NCI-H1417 treated with DMSO at 0.1 percent for 48 hours (cell line): ENCODE results near the gene STYK1.
"Not testable (repeated sequence)": the region's sequence is repeated elsewhere in the genome, so short reads cannot be mapped to it uniquely, and the experiment has no call there.

ENCODE experiments used
- DNase-seq: peaks from one replicate; lab custom pipeline; 2025; lab: John Stamatoyannopoulos, UW

STYK1 gene

DNA sequence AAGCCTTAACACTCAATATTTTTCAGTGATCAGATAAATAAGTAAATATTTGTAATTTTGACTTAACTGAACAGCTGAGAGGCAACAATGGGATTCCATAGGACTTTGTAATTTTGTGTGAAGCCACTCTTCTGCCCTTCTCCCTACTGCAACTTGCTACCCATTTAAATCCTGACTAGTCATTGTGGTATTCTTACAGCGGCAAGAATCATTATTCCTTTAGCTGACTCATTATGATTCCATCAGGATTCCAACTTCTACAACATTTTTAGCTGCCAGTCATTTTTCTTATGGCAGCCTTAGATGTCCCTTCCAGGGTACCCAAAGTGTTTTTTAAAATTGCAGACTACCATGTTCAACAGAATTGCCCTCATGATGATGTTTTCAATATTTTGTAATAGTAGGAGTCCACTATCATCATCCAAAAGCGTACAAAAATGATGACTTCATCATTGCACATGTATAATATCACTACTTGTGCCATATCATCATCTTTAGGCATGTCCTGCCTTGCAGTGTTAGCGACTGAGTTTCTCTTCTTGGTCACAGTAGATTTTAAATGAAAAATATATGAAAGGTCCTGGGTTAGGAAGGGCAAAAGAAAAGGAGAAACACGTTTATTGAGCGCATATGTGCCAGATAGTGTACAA, 55.4 kb downstream of the STYK1 start:
- DNase-seq, result no peak

DNA sequence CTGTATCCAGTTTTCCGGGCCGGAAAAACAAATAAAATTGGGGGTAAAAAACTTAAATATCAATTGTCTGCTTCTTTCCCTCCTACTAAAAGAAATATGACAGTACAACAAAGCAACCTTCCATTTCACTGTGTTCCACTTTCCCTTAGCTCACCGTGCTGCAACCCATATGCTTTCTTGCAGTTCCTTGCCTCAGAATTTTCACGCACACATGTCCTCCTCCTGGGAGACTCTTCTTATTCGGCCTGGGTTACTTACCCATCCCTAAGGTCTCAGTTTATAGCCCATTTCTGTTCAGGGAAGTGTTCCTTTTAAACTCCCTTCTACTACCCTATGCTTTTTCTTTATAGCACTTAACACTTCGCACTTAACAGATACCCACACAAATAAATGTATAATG, 56.0 kb downstream of the STYK1 start:
- DNase-seq, result no peak

DNA sequence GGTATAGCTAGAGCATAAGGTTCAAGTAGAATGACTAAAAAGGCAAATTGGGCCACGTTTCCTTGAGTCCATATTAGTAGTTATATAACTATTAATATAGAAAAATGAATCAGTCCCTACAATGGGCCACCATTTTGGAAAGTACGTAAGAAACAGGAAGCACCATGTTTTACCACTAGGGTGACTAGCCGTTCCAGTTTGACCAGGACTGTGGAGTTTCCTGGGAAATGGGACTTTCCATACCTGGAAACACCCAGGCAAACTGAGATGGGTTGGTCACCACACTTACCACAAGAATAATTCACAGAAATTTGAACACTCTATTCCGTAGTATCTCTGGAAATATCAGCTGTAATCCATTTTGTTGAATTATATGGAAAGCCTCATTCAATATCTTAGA, 58.3 kb downstream of the STYK1 start:
- DNase-seq, result no peak

- DNase-seq, result no peak
Measured at GRCh38 chr12:10614056-10614370, 59.8 kb downstream of the STYK1 start.

GRCh38 chr12:10613349-10614055, 60.4 kb downstream of the STYK1 start, which contains the start of gene MAGOHB:
Gene MAGOHB (minus strand): TSS chr12:10613609. CDS start chr12:10613532, 77 bp downstream.
- DNase-seq, result peak; percentile 69

DNA sequence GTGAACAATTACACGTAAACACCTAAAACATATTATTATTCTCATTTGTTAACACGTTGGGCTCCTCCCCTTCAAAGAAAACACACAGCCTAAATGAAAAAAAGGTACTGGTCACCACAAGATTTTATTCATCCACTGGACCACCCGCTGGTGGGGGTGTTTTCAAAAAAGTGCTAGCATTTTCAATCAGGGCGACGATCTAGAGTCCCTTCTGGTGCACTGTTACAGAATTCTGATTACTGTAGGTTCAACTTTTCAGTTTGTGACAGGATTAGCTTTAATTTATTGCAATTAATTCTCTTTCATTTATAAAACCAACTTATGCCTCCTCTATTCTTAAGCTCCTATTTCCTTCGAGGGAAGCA, 60.9 kb downstream of the STYK1 start:
- DNase-seq, result peak; percentile 46

DNA sequence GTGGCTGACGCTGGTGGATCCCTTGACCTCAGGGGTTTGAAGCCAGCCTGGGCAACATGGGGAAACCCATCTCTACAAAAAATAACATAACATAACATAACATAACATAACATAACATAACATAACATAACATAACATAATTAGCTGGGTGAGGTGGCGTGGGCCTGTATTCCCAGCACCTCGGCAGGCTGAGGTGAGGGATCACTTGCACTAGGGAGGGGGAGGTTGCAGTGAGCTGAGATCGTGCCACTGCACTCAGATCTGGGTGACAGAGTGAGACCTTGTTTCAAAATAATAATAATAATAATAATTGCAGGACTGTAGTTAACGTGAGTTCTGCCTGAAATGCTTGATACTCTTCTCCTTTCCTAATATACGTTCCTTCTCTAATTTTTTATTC, 61.7 kb downstream of the STYK1 start:
- DNase-seq, result no peak

DNA sequence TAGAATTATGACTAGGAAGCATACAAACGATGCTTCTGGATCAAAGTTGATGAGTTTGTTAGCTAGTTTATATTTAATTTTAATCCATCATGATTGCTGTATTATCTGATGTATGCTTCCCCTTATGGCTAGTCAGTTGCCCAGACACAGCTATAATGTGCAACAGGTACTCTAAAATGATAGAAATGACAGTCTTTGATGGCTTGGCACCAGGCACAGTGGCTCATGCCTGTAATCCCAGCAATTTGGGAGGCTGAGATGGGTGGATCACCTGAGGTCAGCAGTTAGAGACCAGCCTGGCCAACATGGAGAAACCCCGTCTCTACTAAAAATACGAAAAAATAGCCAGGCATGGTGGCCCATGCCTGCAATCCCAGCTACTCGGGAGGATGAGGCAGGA, 62.6 kb downstream of the STYK1 start:
- not testable (repeated sequence) for DNase-seq

- no peak for DNase-seq
Measured at GRCh38 chr12:10610188-10610587, 63.7 kb downstream of the STYK1 start.

DNA sequence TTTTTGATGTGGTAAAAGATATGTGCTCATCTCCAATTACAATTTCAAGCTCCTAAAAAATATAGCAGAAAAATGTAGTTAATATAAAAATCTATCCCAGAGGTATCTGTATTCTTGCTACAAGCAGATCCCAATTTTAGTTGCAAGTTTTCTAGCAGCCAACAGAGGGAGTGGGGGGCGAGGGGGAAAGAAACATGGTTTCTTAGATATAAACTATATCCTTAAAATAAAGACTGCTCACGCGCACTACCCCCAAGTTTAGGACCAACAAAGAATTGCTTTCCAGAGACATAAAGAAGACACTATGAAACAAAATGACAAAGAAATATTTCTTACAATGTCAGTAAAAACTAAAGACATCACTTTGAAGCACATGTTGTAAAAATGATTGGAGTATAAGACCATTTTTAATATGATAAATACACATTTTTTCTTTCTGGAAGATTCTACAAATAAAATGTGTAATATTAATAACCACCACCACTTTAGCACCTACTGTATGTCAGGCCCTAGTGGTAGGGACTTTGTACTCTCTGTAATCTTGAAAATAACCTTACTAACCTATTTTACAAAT, 65.9 kb downstream of the STYK1 start:
- DNase-seq, result no peak

GRCh38 chr12:10601860-10602259, 72.0 kb downstream of the STYK1 start:
- no peak for DNase-seq

GRCh38 chr12:10600988-10601387, 72.9 kb downstream of the STYK1 start:
- no peak for DNase-seq

DNA sequence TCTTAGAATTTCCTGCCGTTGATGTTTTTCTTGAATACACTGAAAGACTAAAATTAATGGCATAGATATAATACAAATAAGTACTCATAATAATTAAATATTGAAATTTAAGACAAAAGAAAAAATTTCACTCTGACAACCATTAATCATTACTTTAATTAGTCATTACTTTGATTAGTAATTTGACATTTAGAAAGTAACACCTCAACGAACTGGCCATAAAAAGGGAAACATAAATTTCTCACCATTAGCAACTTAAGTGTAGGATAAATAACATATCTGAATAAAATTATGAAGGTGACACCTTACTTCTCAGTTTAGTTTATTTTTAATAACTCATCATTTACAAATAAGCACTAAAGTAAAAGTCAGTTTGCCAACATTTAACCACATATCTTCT, 78.0 kb downstream of the STYK1 start:
- DNase-seq, result no peak

GRCh38 chr12:10590966-10591365, 82.9 kb downstream of the STYK1 start:
- DNase-seq, result no peak

- DNase-seq, result no peak
Measured at GRCh38 chr12:10584415-10584814, 89.4 kb downstream of the STYK1 start.

DNA sequence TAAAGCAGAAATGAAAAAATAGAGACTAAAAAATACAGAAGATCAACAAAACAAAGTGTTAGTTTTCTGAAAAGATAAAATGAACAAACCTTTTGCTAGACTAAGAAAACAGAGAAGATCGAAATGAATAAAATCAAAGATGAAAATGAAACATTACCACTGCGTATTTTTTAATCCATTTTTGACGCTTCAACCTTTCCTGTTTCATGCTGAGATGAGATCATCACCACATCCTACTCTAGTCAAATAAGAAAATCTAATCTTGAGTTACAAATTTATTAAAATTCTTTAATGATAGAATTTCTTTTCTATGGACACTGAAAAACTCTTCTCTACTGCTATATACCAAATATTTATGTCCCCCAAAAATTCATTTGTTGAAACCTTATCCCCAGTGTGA, 91.1 kb downstream of the STYK1 start:
- no peak for DNase-seq

DNA sequence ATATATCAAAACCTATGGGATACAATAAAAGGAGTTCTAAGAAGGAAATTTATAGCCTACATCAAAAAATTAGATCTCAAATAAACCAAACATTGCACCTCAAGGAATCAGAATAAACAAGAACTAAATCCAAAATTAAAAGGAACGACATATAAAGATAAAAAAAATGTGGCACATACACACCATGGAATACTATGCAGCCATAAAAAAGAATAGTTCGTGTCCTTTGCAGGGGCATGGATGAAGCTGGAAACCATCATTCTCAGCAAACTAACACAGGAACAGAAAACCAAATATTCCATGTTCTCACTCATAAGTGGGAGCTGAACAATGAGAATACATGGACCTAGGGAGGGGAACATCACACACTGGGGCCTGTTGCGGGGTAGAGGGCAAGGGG, 91.7 kb downstream of the STYK1 start:
- DNase-seq, result not testable (repeated sequence)

- no peak for DNase-seq
Measured at GRCh38 chr12:10574307-10574706, 99.5 kb downstream of the STYK1 start.

DNA sequence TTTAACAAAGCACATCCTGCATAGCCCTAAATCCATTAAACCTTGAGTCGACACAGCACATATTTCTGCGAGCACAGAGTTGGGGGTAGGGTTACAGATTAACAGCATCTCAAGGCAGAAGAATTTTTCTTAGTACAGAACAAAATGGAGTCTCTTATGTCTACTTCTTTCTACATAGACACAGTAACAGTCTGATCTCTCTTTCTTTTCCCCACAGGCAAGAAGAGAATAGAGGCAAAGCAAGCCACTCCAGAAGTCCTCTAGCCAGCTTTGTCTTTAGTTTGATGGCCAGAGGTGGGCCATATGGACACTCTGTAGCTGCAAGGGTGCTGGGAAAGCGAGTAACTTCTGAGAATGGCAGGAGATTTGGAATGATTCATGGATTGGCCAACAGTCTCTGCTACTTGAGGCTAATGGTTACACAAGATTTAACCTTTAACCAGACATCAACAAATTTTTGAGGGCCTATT, 101.8 kb downstream of the STYK1 start:
- DNase-seq, result not testable (repeated sequence)

- DNase-seq, result no peak
Measured at GRCh38 chr12:10571141-10571540, 102.7 kb downstream of the STYK1 start.
